Esophagus squamous epithelium (tissue), 5 donors: Measurements from ENCODE around the gene JUN. TPM values are rescaled to one million over a fixed set of nuclear protein-coding genes. Genes with fewer than 3 reads are reported as not detected.

ENCODE experiments used
- DNase-seq: peaks from one replicate; lab custom pipeline; 2025; lab: John Stamatoyannopoulos, UW
- H3K27ac ChIP-seq, 4 donors: fragments of 200-600 bp; sonication (generic); one replicate each; pipeline ENCODE4 v1.5.1; 2016 to 2019; ENCODE audit warnings: mild to moderate bottlenecking in 1 of 4
- H3K27me3 ChIP-seq, 4 donors: fragments of 200-600 bp; sonication (generic); 1 replicate in 3 of 4; 2 replicates in 1 of 4; pipeline versions ENCODE4 v1.5.1 to v1.6.0; 2017 to 2021; ENCODE audit warnings: antibody characterized with exemption in 1 of 4
- H3K36me3 ChIP-seq, 3 donors: fragments of 200-600 bp; sonication (generic); one replicate each; pipeline ENCODE4 v1.5.1; 2016 to 2019
- H3K4me1 ChIP-seq, 3 donors: fragments of 200-600 bp; sonication (generic); one replicate each; pipeline ENCODE4 v1.5.1; 2017 to 2019
- H3K4me3 ChIP-seq, 4 donors: fragments of 200-600 bp; sonication (generic); 1 replicate in 3 of 4; 2 replicates in 1 of 4; pipeline ENCODE4 v1.5.1; 2016 to 2019; ENCODE audit warnings: mild to moderate bottlenecking in 2 of 4, moderate library complexity in 1 of 4
- H3K9me3 ChIP-seq, 3 donors: fragments of 200-600 bp; sonication (generic); one replicate each; pipeline ENCODE4 v1.5.1; 2016 to 2019
- CTCF ChIP-seq, 6 experiments: fragments of 450-650 bp in 4 of 6; fragments of 200-600 bp in 2 of 6; sonication (generic) in 2 of 6; IDR thresholded peaks; one replicate each; pipeline ENCODE4 v1.5.1; 2016 to 2019; ENCODE audit warnings: antibody characterized with exemption in 6 of 6, mild to moderate bottlenecking in 4 of 6, moderate library complexity in 4 of 6
- POLR2A ChIP-seq, 4 donors: fragments of 450-650 bp; IDR thresholded peaks; one replicate each; pipeline ENCODE4 v1.6.1; 2017; ENCODE audit warnings: antibody characterized with exemption in 4 of 4, mild to moderate bottlenecking in 4 of 4, moderate library complexity in 3 of 4
- WGBS, 2 donors: methylation state at CpG; one replicate each; pipeline ENCODE4 v1.1.5; 2018; 5-methylcytosine and 5-hydroxymethylcytosine counted together
- intact Hi-C: fragments of 100-400 bp; cut with DNase I; formaldehyde crosslinking; loops from one replicate; pipeline ENCODE4 v1.15.0; 2022
- total RNA-seq, 4 donors: library from RNA; depleted of rRNA; stranded (reverse); fragments of >200 nt; gene quantifications; one replicate each; pipeline ENCODE4 v1.1.0, GENCODE V29; 2016
- donor health status: DM: yes; HTN: yes; CAD: no.

Gene JUN
- total RNA-seq, 4 donors from 2014 or later = 48.5 to 128 (median 66.1) TPM

GRCh38 chr1:58755468-58755872 is 28.4 kb downstream of the JUN start:
- WGBS, 2 donors = 3 to 18% methylated on average over 4 to 6 of the region's 6 CpGs
- Histone ChIP-seq H3K36me3 (no peaks in the 10 kb centered on the region), H3K27me3 (no peaks in the 10 kb centered on the region), H3K4me3 (no peak overlapping the region), H3K4me1 (peaks cover 15 to 45% (median 40%) of the 10 kb centered on the region in 3 donors), H3K27ac (peak overlapping the region; percentile 45 to 74 (median 67)), H3K9me3 (no peaks in the 10 kb centered on the region)
- no peak for DNase-seq
- TF ChIP-seq POLR2A (IDR thresholded peaks at IDR 0.05) (peak in 1 of 4 donors; percentile 14), CTCF (IDR thresholded peaks at IDR 0.05) (no peak)
- intact Hi-C loops = no loop called here

- 64 to 83% methylated on average over 5 to 6 of the region's 7 CpGs for WGBS, 2 donors
- no peak for TF ChIP-seq POLR2A (IDR thresholded peaks at IDR 0.05)
- Histone ChIP-seq H3K4me1 (peaks cover 15 to 45% (median 40%) of the 10 kb centered on the region in 3 donors), H3K9me3 (no peaks in the 10 kb centered on the region), H3K36me3 (no peaks in the 10 kb centered on the region), H3K27me3 (no peaks in the 10 kb centered on the region), H3K27ac (peak overlapping the region; percentile 45 to 74 (median 67)), H3K4me3 (no peak overlapping the region)
- intact Hi-C loops = no loop called here
- DNase-seq = no peak
Observed at GRCh38 chr1:58754683-58755467, 29.0 kb downstream of the JUN start.

- Histone ChIP-seq H3K27ac (peak overlapping the region in 3 of 4 donors; percentile 62 to 74 (median 72)), H3K4me1 (peaks cover 15 to 45% (median 40%) of the 10 kb centered on the region in 3 donors), H3K4me3 (no peak overlapping the region), H3K36me3 (no peaks in the 10 kb centered on the region), H3K9me3 (no peaks in the 10 kb centered on the region), H3K27me3 (no peaks in the 10 kb centered on the region)
- 65 to 74% methylated on average over 3 of the region's 3 CpGs for WGBS, 2 donors
- TF ChIP-seq POLR2A (IDR thresholded peaks at IDR 0.05) = no peak
- TF ChIP-seq CTCF (IDR thresholded peaks at IDR 0.05) = no peak
- intact Hi-C loops = no loop called here
- no peak for DNase-seq
Observed at GRCh38 chr1:58754073-58754613, 29.7 kb downstream of the JUN start.

GRCh38 chr1:58753431-58753866 is 30.4 kb downstream of the JUN start:
- intact Hi-C loops = no loop called here

GRCh38 chr1:58749646-58750045 is 34.2 kb downstream of the JUN start:
- no peak for DNase-seq
- Histone ChIP-seq H3K27me3 (no peaks in the 10 kb centered on the region), H3K4me1 (peaks cover 0 to 26% (median 23%) of the 10 kb centered on the region in 3 donors), H3K36me3 (no peaks in the 10 kb centered on the region), H3K9me3 (no peaks in the 10 kb centered on the region), H3K27ac (no peak overlapping the region), H3K4me3 (no peak overlapping the region)
- intact Hi-C loops = loop anchor here (10.0 kb wide), 1 partner anchor 1005 kb away; no protein-coding TSS in a partner anchor
- TF ChIP-seq POLR2A (IDR thresholded peaks at IDR 0.05) (no peak), CTCF (IDR thresholded peaks at IDR 0.05) (no peak)
- WGBS, 2 donors = 80 to 88% methylated on average over 1 of the region's 1 CpG

More at GRCh38 chr1:58753431-58753866, 30.4 kb downstream of the JUN start:
- H3K4me3 ChIP-seq = no peak overlapping the region
- no peak for DNase-seq
- TF ChIP-seq POLR2A (IDR thresholded peaks at IDR 0.05) (no peak), CTCF (IDR thresholded peaks at IDR 0.05) (no peak)
- H3K4me1 ChIP-seq = peaks cover 15 to 45% (median 40%) of the 10 kb centered on the region in 3 donors
- no peaks in the 10 kb centered on the region for H3K9me3 ChIP-seq
- no peaks in the 10 kb centered on the region for H3K27me3 ChIP-seq
- H3K27ac ChIP-seq = peak overlapping the region; percentile 10 to 74 (median 67)
- 53 to 66% methylated on average over 4 of the region's 4 CpGs for whole genome bisulfite sequencing, 2 donors
- no peaks in the 10 kb centered on the region for H3K36me3 ChIP-seq
